Endothelial cell of umbilical vein (primary cell): ENCODE measurements around the gene USE1.

Experiments used
- POLR2A ChIP-seq: IDR thresholded peaks from 2 replicates; pipeline ENCODE4 v1.6.1; 2012; ENCODE audit warnings: low read depth, mild to moderate bottlenecking, control low read depth, low read length
- POLR2AphosphoS5 ChIP-seq: IDR thresholded peaks from 2 replicates; pipeline ENCODE4 v1.6.1; 2012; ENCODE audit warnings: low read depth, mild to moderate bottlenecking, control low read depth, low read length, moderate library complexity; ENCODE audit not compliant: insufficient read depth
- TF ChIP-seq, protein P1 (sequence below), 2 donors: IDR thresholded peaks; 1 replicate in 1 of 2; 2 replicates in 1 of 2; pipeline ENCODE4 v1.5.1; 2011; ENCODE audit warnings: low read length in 2 of 2, mild to moderate bottlenecking in 2 of 2, moderate library complexity in 2 of 2, control low read depth in 1 of 2, inconsistent platforms in 1 of 2, low read depth in 1 of 2; ENCODE audit not compliant: insufficient read depth in 1 of 2; ENCODE audit errors: extremely low read depth in 1 of 2
- TF ChIP-seq, protein P2 (sequence below): IDR thresholded peaks from 2 replicates; pipeline ENCODE4 v1.6.1; 2011; ENCODE audit not compliant: insufficient read depth, insufficient read length

DNA sequence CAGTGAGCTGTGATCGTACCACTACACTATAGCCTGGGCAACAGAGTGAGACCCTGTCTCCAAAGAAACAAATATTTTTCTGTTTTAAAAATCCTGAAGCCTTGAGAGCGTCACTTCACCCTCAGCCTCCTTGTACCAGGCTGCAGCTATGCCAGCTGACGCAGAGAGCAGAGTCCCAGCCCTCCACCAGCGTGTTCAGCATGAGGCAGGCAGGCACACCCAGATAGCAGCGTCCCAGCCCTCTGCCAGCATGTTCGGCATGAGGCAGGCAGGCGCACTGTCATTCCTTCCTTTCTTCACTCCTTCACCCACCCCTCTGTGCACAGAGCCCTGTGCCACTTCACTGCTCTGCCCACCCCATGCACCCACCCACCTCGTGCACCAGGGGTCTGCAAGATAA, 43.3 kb upstream of the USE1 start:
- TF ChIP-seq POLR2A (no peak), POLR2AphosphoS5 (no peak)
- TF ChIP-seq, protein P1, sequence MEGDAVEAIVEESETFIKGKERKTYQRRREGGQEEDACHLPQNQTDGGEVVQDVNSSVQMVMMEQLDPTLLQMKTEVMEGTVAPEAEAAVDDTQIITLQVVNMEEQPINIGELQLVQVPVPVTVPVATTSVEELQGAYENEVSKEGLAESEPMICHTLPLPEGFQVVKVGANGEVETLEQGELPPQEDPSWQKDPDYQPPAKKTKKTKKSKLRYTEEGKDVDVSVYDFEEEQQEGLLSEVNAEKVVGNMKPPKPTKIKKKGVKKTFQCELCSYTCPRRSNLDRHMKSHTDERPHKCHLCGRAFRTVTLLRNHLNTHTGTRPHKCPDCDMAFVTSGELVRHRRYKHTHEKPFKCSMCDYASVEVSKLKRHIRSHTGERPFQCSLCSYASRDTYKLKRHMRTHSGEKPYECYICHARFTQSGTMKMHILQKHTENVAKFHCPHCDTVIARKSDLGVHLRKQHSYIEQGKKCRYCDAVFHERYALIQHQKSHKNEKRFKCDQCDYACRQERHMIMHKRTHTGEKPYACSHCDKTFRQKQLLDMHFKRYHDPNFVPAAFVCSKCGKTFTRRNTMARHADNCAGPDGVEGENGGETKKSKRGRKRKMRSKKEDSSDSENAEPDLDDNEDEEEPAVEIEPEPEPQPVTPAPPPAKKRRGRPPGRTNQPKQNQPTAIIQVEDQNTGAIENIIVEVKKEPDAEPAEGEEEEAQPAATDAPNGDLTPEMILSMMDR (IDR thresholded peaks at IDR 0.05; ENCODE audit: extremely low read depth in 1 of 2, insufficient read depth in 1 of 2, low read depth in 1 of 2, low read length in 2 of 2) = no peak
- TF ChIP-seq, protein P2, sequence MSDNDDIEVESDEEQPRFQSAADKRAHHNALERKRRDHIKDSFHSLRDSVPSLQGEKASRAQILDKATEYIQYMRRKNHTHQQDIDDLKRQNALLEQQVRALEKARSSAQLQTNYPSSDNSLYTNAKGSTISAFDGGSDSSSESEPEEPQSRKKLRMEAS = no peak
